NCI-H2029 (cell line): ENCODE data around the gene CYP46A1.

Experiments
- DNase-seq: peaks from one replicate; lab custom pipeline; 2025; lab: John Stamatoyannopoulos, UW

The CYP46A1 gene

DNA sequence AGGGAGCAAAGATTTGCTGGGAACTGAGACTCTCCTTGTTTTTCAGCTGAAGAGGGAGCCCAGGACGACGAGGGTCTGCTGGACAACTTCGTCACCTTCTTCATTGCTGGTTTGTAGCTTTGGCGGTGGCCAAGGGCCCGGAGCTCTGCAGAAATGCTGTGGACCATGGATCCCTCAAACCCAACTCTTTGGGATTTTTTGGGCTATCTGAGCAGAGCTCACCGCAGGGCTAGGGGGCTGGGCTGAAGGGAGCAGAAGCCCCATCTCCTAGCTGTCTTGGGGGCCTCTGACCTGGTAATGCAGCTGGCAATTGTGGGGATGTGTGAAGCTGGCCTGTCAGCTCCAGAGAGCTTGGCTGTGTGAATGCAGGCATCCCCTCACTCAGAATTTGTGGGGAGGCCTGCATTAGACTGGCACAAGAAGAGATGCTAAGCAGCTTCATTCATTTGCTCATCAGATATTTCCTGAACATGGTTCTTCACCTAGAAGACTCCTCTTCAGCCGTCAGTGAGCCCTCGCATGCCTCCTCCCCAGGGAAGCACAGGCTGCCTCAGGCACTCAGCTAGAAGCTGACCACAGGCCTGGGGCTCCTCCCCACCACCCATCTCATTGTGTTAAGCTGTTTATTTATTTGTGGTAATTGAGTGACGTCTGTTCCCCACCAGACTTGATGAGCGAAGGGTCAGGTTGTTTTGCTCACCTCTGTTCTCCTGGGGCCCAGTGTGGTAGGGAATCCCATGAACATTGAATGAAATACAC, 32.2 kb downstream of the CYP46A1 start:
- DNase-seq, result no peak

DNA sequence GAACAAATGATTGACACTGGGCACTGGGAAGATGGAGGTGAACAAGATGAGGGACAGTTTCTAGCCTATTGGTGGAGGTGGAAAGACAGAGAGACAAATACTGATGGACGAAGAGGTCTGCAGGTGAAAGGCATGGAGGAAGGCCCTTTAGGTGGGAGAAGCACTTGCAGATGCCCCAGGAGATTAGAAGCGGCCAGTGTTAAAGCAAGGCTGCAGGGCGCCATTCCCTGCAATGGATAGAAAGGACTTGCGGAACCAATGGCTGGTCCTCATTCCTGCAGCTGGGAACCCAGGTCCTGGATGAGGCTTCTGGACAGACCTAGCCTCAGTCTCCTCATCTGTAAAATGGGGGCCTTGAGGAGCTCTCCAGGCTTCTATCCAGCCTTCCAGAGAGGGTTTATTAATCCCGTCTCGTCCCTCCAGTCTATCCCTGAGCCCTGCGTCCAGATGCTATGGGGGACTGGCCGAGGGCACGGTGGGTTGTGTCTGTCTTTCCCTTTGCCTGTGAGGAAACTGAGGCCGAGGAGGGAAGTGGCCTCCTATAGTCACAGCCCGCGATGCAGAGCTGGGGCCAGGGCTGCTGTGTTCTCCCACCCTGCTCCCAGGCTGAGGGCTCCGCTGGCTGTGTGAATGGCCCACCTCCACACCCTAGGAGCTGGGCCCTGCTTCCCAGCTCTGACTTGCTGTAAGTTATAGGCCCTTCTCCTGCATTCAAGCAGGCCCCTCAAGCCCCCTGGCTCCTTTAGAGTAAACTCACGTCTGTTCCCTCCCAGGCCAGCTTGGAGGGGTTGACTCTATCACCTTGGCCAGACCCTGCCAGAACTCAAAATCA, 33.0 kb downstream of the CYP46A1 start:
- no peak for DNase-seq

DNA sequence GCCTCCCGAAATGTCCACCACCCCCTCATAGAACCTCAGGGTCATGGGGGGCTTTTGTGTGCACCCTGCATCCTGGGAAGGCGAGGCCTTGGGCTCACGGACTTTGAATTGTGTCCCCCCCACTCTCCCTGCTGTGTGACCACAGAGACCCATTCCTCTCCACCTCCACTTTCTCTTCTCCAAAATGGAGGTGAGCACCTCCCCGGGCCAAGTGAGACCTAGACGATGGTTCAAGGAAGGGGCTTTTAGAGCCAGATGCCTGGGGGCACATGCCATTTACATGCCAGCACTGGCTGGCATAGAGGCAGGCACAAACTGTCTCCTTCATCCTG, 33.5 kb downstream of the CYP46A1 start:
- no peak for DNase-seq

DNA sequence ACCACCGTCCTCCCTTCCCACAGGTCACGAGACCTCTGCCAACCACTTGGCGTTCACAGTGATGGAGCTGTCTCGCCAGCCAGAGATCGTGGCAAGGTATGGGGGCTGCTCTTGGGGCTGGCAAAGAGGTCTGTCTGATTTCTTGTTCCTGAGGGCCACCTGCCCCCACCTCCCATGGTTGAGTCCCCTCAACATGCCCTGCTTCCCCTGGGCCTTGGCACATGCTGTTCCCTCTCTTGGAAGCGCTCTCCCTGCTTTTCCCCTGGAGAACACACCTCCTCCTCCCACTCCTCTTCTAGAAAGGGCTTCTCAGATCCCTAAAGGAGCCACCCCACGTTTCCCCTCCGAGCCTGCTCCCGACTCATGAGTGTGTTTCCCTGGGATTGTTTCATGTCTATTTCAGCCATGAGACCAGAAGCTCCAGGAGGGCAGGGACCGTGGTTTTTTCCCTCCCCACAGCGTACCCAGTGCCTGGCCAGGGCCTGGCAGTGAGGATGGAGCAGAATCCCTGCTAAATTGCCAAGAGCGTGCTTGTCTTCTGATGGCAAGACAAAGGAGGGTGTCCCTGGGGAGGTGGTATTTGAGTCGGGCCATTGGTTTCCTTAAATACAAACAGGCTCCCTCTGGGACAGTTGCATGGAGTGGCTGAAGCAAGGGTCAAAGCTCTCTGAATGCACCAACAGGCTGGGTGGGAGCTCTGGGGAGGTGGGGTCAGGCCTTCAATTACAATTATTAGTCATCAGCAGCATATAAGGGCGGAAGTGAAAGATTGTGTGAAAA, 34.1 kb downstream of the CYP46A1 start:
- DNase-seq, result no peak

DNA sequence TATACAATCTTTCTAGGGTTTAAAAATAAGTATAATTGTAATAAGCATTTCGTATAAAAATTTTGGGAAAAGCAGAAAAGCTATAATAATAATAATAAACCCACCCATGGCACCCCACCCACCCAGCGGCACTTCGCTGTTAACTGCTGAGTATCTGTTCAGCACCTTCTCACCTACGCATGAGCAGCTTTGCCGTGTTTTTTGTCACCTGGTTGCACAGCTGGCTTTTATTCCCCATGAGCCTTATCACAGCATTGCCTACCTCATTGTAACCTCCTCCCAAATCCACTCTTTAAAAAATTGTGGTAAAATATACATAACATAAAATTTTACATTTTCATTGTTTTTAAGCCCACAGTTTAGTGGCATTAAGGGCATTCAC, 34.7 kb downstream of the CYP46A1 start:
- DNase-seq, result no peak

DNA sequence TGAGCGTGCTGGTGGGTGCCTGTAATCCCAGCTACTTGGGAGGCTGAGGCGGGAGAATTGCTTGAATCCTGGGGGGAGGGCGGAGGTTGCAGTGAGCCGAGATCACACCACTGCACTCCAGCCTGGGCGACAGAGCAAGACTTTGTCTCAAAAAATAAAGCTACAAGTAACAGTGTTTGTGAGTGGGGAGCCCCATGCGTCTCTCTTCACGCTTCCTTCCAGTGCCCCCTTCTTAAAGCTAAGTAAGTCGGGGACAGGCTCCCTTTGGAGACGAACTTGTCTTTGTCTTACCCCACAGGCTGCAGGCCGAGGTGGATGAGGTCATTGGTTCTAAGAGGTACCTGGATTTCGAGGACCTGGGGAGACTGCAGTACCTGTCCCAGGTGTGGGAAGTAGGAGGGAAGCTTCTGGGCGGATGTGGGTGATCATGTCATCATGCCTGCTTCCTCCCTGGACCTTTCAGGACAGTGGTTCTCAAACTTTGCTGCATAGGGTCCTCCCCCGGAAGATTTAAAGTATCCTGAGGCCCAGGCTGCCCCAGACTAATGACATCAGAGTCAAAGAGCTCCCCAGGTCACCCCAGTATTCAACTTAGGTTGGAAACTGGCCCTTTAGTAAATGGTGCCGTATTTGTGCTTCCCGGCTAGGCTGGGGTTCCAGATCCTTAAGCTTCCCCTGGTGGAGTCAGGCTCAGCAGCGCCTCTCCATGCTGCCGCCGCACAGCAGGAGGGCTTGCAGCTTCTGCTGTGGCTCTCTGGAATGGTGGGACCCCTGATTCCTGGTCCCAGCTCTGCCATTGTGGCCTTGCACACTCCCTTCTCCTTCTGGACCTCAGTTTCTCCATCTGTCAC, 37.1 kb downstream of the CYP46A1 start:
- DNase-seq, result no peak

DNA sequence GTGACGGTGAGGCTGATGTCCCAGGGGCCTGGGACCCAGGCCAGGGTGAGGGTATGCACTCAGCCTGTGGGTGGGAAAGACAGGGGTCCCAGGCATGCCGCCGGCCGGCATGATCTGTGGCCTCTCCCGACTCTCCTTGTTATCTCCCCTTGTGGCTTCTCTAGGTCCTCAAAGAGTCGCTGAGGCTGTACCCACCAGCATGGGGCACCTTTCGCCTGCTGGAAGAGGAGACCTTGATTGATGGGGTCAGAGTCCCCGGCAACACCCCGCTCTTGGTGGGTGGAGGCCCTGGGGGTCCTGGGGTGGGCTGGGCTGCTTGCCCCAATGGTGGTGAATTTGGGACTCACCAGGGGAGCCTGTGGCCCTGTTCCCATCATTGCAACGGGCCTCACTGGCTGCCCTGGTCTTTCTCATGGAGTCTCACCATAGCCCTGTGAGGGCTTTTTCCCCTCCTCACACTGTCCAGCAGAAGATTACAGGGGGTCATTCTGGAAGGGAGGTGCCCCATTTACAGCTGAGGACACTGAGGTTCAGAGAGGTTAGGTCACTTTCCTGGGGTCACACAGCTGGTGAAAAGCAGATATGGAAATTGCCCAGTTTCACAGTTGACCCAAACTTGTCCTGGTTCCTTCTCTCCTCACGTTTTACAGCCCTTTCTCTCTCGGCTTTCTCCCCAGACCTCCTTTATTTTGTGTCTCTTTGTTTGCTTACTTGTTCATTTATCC, 37.9 kb downstream of the CYP46A1 start:
- DNase-seq, result no peak

DNA sequence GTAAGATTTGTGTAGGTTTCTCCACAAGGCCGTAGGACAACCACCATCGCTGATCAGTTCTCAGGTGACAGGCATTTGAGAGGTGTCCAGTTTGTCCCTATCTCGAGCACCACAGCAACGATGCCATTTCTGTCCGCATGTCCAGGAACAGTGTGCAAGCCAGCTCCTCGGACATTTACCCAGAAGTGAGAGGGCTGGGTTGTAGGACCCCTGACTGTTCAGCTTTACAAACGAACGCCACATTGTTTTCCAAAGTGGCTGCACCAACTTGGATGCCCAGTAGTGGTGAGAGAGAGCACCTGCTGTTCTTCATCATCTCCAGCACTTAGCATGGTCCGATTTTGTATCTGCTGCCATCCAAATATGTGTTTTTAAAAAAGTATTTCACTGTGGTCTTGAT, 38.6 kb downstream of the CYP46A1 start:
- DNase-seq, result no peak

DNA sequence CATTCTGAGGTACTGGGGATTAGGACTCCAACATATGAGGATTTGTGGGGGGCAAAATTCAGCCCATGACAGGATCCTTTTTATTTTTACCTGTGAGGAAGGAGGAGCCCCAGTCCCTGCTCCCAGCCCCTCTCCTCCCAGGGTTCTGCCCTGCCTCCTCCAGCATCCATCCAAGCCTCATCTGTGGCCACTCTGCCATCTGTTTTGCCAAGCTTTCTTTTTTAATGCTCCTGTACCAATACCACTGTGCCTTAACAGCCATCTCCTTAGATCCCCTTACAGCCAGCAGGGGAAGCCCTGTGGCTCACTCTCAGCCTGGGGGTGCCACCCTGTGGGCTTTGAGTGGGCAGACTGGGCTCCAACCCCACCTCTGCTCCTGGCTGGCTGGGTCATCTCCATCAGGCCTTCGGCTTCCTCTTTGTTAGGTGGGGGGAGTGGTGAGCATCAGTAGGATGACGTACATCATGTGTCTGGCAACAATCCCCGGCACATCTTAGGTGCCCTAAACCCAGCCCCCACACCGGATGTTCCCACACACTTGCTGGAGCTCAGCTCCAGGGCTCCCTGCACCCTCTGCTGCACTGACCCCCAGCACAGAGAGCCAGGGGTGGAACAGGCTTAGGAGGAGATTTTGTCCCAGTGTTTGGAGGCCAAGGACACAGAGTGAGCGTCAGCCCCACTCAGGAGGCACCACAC, 40.2 kb downstream of the CYP46A1 start:
- no peak for DNase-seq

DNA sequence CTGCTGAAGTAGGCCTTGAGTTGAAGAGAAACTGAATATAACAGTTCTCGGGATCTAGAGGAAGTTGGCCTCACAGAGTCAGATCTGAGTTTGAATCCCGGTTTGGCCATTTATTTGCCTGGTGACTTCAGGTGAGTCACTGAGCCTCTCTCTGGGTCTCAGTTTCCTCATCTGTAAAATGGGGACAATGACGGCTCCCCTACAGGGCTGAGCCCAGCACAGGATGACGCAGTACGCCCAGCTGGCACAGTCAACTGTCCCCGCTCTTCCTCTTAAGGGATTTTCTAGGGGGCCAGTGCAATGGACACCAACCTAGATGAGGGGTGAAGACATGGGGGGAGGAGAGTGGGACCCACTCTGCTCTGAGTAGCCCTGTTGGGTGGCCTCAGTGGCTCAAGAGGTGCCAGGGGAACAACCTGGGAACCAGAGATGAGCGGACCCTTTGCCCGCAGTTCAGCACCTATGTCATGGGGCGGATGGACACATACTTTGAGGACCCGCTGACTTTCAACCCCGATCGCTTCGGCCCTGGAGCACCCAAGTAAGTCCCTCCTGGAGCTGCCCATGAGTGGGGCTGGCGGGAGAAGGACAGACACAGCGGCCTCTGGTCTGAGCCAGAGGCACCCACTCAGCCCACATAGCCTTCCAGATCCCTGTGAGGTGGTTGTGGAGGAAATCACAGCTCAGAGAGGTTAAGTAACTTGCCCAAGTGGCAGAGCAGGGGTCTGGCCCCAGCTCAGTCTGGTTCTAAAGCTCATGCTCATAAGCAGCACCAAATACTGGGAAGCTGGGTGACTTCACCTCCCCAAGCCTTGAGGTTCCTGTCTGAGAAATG, 41.1 kb downstream of the CYP46A1 start:
- DNase-seq, result no peak

DNA sequence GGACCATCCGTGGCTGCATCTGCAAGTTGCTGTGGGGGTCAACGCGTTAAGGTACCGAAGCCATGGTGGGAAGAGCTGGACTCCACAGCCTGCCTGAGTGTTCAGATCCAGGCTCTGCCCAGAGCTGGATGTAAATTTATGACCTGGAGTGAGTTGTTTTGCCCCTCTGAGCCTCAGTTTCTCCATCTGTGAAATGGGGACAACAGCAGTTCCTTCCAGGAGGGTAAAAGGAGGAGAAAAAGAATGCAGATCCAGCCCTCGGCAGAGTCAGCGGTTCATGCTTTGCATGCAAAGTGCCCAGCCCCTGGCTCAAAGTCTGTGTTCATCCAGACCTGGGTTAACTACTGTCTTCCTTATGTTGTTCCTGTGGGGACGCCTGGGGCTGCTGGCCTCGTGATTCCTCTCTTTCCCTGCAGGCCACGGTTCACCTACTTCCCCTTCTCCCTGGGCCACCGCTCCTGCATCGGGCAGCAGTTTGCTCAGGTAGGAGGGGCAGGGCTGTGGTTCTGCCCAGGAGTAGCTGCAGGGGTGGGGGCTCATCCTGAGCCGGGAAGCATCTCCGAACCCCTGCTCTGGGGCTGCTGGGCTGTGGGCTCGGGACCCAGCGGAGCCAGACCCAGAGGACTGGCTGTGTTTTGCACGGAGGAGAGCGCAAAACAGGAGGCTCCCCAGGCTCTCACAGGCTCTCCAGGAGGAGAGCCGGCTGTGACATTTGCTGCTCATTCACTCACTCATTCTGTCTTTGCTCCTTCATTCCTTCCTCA, 41.9 kb downstream of the CYP46A1 start:
- DNase-seq, result no peak

DNA sequence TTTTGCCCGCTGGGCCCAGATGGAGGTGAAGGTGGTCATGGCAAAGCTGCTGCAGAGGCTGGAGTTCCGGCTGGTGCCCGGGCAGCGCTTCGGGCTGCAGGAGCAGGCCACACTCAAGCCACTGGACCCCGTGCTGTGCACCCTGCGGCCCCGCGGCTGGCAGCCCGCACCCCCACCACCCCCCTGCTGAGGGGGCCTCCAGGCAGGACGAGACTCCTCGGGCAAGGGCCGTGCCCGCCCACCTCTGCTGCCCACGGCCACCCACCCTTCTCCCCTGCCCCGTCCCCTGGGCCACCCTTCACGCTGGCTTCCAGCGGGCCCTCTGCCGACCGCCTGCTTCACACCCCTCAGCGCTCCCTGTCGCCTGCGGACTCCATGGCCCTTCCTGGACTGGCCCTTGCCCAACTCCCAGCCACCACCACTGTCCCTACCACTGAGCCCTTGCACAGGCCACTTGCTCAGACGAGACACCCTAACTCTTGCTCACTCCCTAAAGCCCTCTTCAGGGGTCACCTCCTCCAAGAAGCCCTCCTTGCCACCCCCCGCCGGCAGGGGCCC, 42.5 kb downstream of the CYP46A1 start:
- no peak for DNase-seq

DNA sequence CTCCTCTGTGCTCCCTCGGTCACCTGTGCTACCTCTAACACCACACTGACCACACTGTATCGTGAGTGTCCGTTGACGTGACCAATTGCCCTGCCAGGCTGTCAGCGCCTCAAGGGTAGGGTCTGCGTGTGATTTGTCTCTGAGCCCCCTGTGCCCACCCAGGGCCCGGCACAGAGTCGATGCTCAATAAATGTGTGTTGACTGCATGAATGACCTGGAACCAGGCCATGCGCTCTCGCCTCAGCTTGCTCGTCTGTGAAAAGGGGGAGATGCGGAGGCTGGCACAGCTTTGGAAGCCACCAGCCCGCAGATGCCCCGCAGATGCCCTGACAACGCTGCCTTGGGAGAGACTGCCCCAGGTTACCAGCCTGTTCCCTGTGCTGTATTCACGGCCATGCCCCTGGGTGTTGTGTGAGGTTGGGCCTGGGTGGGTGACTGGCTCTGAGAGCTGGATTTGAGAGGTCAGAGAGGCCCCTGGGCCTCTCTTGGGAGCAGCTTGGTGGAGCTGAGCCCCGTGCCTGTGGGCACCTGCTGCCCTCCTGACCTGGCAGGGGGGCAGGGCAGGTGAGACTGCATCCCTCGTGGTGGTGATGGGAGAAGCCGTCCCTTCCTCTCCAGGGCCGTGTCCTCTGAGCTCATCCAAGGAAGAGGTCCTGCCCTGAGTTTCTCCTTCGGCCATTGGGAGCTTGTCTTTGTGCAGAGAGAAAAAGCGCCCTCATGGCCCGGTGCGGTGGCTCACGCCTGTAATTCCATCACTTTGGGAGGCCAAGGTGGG, 43.2 kb downstream of the CYP46A1 start:
- no peak for DNase-seq

DNA sequence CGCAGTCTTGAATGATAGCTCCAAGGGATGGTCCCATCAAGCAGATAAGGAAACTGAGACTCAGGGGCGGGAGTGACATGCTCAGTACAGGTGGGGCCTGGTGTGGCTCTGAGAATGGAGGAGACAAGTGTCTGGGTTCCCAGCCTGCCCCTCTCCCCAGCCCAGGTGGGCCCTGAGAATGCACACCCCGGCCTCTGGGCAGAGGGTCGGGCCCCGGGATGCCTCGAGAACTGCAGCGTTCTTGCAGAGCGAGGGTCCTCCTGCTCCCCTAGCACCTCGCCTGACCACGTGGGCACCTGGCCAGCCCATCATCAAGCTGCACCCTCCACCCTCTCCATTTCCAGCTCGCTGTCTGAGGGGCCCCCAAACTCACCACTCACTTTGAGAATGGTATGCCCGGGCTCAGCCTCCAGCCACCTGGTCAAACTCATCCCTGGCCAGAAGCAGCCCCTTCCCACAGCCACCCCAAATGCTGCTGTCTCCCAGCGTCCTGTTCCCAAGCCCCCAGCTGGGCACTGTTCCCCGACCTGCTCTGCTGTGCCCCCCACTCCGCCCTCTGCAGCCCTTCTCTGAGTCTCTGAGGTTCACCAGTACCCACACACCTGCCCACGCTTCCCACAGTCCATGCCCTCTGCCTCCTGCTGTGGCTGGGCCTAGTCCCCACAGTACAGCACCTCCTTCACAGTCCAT, 44.3 kb downstream of the CYP46A1 start:
- DNase-seq, result no peak

DNA sequence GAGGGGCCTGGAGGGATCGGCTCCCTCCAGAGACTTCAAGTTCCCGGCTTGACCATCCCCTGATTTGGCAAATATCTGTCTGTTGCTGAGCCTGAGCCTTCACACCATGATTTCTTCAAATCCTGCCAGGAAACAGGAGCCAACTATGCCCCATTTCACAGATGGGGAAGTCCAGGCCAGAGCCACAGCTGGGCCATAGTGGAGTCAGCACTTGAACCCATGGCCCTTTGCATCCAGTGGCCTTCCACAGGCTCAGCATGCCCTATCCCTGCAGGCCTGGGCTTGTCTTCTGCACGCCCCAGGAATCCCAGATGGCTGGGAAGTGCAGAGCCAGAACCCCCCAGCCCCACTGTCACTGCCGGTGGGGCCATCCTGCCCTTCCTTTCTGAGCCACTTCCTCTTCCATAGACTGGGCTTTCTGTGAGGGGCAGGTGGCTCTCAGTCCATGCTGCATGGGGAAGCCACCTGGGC, 44.9 kb downstream of the CYP46A1 start:
- DNase-seq, result no peak

DNA sequence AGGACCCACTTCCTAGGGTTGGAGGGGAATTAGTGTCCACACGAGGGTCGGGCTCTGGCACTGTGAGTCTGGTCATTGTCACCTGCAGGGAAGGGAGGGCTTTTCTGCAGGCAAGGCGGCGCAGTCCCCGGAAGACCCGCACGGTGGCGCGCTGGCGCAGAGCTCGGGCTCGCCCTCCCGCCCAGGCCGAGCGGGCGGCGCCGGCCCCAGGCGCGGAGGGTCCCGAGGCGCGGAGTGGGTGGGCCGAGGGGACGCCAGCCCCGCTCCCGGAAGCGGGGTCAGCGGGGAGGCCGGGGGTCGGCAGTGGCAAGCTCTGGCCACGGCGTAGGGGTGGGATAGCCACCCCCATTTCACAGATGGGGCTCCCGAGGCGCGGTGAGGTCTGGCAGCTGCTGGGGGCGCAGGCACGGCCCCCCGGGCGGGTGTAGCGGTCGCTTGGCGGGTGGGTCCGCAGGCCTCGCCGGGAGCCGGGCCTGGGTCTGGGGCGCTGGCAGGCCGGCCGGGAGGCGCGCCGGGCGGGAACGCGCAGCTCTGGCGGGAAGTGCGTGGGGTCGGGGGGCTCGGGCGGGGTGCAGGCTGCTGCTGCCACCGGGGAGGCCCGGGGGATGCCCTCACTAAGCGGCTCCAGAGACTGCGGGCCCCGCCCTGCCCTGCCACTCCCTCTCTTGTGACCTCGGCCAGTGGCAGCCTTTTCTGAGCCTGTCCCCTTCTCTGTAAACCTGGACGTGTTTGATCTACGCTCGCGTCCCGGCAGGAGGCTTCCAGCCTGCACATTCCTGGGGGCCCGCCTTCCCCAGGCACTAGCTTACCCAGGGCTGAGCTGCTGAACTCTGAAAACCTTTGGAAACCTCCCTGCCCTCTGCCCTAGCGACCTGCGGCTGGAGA, 46.1 kb downstream of the CYP46A1 start:
- no peak for DNase-seq
